DMS53 treated with DMSO at 0.1 percent for 48 hours (cell line): ENCODE data around the gene ZCWPW1.
"Not testable (repeated sequence)": the region's sequence is repeated elsewhere in the genome, so short reads cannot be mapped to it uniquely, and the experiment has no call there.

Experiments used
- DNase-seq: peaks from one replicate; lab custom pipeline; 2025; ENCODE audit not compliant: unreplicated experiment; lab: John Stamatoyannopoulos, UW

ZCWPW1 gene

GRCh38 chr7:100356416-100357068 is 72.0 kb downstream of the ZCWPW1 start:
- DNase-seq, result no peak

- no peak for DNase-seq
Observed at GRCh38 chr7:100353685-100354330, 74.7 kb downstream of the ZCWPW1 start.

- DNase-seq, result no peak
Observed at GRCh38 chr7:100352984-100353684, 75.4 kb downstream of the ZCWPW1 start.

GRCh38 chr7:100352230-100352781 is 76.2 kb downstream of the ZCWPW1 start:
- DNase-seq, result not testable (repeated sequence)

- DNase-seq, result no peak
Observed at GRCh38 chr7:100351657-100352058, 76.8 kb downstream of the ZCWPW1 start.
